ENCODE measurements around the gene KCNMA1.

The KCNMA1 gene

GRCh38 chr10:76995023-76995422 lies 642.6 kb downstream of the KCNMA1 start:
- no peak for FAIRE-seq

- FAIRE-seq, result no peak
These were observed 644.4 kb downstream of the KCNMA1 start for GRCh38 chr10:76993213-76993612.

DNA sequence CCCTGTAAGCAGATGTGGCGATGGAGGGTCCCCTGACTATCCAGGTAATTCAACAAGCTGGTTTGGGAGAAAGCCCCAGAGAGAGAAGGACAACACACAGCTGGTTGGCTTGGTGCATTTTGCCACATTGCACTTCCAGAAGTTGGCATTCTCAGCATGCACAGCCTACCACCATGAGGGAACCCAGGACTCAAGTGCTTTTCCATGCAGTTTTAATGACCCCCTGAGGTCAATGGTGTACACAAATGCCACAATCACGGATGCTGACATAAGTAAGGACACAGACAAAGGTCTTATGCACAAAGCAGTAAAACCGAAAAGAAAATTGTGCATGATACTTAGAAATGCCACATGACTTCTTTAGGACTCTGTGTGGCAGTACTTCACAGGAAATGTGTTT lies 645.1 kb downstream of the KCNMA1 start:
- FAIRE-seq, result no peak

DNA sequence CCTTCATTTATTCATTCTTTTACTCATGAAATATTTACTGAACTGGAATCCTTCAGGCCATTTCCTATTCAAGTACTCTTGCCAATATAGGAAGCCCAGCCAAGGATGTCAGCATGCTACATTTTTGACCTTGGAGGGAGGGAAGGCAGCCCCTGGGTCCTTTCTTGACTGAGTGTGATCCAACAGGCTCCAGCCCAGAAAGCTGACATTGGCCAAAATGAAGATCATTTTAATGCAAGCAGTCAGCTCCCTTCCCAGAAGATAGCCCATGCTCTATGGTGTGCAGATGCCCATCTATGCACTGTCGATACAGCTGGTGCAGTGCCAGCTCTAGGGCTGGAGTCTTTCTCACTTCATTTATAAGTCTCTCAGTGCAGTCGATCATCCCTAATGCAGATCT lies 646.0 kb downstream of the KCNMA1 start:
- no peak for FAIRE-seq

DNA sequence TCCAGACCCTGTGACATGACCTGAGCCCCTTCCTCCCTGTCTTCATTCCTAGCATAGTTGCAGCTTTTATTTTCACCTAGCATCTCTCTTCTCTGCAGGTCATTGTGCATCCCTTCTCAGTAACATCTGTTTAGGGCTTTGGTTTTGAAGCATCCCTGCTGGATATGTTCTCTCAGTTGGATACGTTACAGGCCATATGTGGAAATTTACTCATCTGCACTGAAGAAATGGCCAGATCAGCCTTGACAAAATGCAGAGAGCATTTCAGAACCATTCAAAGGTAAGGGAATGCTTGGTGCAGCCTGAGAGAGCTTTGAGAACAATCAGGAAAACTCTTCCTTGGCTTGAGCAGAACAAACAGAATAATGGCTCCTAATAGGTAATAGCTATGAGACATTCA lies 647.0 kb downstream of the KCNMA1 start:
- FAIRE-seq, result no peak

DNA sequence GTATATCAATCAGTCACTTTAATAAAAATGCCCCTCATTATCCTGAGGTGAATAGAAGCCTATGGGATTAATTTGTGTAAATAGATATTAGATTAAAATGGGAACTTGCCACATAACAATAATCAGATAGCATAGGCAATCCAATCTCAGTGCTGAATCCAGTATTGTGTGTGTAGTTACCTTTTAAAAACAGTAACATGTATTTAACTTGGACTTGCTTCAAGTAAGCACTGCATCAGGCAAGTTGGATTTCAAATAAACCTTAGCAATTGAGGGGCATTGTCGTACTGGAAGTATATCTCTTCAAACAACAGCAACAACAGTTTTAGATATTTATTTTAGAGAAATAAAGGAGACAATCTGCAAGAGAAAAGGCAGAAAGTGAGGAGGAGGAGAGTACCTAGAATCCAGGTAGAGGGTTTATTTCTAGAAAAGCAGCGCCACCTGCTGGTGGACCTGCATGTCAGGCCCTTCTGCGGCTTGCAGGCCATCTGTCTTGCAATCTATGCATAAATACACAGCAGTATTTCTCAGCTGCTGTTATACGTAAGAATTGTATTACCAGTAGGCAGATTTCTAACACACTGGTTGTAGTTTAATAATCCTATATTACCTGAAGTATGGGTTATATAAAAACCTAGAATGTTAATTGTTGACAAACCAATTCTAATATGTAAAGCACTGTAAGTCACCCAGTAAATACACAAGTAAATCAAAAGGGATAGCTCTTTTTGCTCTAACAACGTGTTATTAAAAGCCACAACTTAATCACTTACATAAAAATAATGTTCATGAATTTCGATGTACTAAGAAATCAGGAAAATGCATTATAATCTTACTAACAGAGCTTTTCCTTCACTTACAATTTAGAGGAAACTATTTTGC lies 652.8 kb downstream of the KCNMA1 start:
- FAIRE-seq, result no peak

DNA sequence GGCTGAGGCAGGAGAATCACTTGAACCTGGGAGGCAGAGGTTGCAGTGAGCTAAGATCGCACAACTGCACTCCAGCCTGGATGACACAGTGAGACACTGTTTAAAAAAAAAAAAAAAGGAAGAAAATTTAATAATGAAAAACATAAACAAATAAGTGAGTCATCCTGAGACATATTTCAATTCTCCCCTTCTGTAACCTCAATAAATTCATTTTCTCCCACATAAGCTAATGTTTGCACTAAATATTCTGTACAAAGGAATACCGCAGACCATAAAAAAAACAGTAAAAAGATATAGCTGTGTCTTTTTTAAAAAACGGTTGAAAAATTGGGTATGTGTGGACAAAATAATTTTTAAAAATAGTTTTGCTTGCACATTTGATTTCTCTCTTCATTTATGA lies 654.0 kb downstream of the KCNMA1 start:
- FAIRE-seq, result no peak

DNA sequence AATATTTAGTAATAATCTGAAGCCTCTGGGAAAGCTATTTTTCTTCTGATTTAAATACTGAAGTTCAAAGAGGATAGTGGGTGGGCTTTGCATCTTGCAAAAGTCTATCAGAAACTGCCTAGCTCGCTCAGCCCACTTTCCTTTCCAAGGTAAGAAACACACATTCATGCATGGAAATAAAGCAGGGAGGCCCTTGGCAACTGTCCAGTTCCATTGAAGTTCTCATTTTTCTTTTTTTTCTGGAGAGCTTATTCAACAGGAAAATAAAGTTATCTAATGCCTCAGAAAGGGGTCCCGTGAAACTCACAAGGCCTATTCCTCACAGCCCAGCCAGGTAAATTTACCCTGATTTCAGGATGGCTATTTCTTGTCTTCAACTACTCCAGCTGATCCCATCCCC lies 654.9 kb downstream of the KCNMA1 start:
- no peak for FAIRE-seq

DNA sequence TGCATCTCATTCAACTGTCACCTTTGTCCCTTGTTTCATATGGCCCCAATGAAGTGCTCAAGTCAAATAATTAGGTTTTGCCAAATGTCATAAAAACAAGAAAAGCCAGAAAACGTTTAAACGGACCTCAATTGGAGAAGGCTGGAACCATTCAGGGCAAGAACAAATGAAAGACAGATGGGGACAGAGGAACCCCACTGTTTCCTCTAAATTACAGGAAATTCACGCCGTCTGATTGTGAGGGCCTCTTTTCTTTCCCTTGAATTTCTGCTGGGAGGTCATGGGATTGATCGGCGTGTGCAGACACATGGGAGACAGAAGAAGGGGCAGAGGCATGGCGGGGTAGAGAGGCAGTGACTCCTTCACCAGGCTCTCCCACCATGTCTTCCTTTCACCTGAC lies 656.4 kb downstream of the KCNMA1 start:
- no peak for FAIRE-seq

GRCh38 chr10:76977901-76978300 lies 659.7 kb downstream of the KCNMA1 start:
- FAIRE-seq, result no peak

GRCh38 chr10:76977046-76977445 lies 660.6 kb downstream of the KCNMA1 start:
- FAIRE-seq, result no peak

GRCh38 chr10:76976142-76976541 lies 661.5 kb downstream of the KCNMA1 start:
- FAIRE-seq, result no peak

GRCh38 chr10:76975126-76975525 lies 662.5 kb downstream of the KCNMA1 start:
- no peak for FAIRE-seq

GRCh38 chr10:76974017-76974691 lies 663.5 kb downstream of the KCNMA1 start:
- no peak for FAIRE-seq

GRCh38 chr10:76973091-76974016 lies 664.3 kb downstream of the KCNMA1 start:
- FAIRE-seq, result no peak

DNA sequence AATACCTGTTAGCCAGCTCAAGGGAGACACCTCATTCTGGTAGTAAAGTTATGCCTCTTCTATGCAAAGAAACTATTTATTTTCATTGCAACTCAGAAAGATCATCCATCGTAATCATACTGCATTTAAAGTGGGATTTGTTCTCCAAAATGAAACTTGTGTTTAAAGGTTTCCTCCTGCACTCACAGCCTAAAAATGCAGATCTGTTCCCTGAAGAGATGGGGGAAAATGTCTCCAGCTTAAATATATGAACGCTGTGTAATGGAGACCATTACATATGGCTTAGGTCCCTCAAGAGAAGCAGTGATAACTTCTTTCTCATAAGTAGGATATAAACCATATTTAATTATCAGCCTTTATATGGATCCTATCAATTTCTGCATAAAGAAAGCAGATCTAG lies 665.1 kb downstream of the KCNMA1 start:
- no peak for FAIRE-seq

GRCh38 chr10:76971547-76972170 lies 665.9 kb downstream of the KCNMA1 start:
- no peak for FAIRE-seq

- FAIRE-seq, result no peak
These were observed 666.7 kb downstream of the KCNMA1 start for GRCh38 chr10:76970711-76971519.

DNA sequence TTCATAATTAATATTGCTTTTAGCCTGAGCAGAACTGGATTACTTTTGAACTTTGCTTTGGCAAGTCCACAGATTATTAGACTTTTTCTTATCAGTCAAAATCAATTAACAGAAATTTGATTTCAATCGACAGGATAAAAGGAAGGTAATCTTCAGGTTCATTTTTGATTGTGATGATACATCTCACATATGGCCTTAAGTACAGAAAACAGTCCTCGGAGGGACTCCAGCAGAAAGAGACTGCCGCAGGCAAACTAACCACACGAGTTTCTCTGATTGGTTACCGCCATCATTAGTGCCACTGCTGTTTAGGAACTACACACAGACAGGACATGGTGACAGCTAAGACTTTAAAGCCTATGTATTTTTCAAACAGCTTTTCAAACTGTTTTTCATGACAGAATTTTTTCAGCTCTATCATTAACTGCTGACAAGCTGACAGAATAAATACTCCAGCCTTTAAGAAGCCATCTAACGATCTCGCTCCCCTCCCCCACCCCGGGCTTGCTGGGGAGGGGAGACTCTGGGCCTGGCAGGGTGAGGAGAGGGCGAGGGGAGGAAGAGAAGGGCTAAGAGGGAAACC lies 668.2 kb downstream of the KCNMA1 start:
- FAIRE-seq, result no peak

- no peak for FAIRE-seq
These were observed 669.1 kb downstream of the KCNMA1 start for GRCh38 chr10:76968483-76968882.

DNA sequence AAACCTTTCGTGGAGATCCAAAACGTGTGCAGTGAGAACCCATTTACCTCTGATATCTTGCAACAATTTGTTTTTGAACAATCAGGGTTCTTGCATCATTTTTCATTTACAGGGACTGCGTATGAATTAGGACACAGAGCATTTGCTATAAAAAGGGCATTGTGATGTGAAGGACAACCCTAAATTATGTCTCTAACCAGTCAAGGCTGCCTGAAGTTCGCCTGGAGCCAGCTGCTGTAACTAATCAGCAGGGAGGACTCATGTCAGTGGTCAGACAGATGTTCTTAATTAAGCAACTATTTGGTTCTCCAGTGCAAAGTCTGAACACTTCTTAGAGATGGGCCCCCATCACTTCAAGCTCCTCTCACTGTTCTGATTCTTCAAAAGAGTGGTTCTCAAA lies 674.8 kb downstream of the KCNMA1 start:
- FAIRE-seq, result no peak

Data from colon (tissue), 2 donors.